ENCODE measurements around the gene LSS.

DNA sequence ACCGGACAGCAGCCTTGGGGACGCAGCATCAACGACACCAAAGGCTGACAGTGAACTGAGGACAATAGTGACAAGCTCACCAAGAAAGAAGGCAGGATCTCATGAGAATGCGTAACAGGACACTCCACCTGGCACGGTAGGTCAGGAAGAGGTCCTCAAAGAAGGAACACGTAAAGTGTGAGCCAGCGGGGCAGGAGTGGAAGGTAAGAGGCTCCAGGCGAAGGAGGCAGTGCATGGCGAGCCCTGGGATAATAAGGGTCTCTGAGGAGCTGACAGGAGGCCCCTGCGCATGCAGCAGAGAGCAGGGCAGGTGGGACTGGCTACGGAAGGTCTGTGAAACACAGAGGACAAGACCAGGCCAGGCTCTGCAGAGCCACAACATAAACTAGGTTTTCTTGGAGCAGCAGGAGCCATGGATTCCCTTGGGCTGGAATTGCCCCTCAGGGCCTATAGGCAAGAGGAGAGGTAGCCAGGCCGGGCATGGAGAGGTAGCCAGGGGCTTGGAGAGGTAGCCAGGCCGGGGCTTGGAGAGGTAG is 8.2 kb downstream of the LSS start:
- TF ChIP-seq CTCF (IDR thresholded peaks at IDR 0.05) (no peak), POLR2A (IDR thresholded peaks at IDR 0.05) (no peak)

All from Peyer's patch (tissue), 4 donors.